T-helper 22 cell (primary cell): Measurements from ENCODE around the gene RIT2.
"Not testable (repeated sequence)": the region's sequence is repeated elsewhere in the genome, so short reads cannot be mapped to it uniquely, and the experiment has no call there.

Source experiments
- DNase-seq: peaks from one replicate; pipeline ENCODE4 v3.0.0-alpha.2; 2020; ENCODE audit warnings: low read depth

The RIT2 gene

GRCh38 chr18:42838546-42839145 is 276.8 kb downstream of the RIT2 start:
- no peak for DNase-seq

GRCh38 chr18:42830936-42831335 is 284.5 kb downstream of the RIT2 start:
- no peak for DNase-seq

GRCh38 chr18:42828881-42829280 is 286.6 kb downstream of the RIT2 start:
- DNase-seq = no peak

- no peak for DNase-seq
Measured at GRCh38 chr18:42824178-42824577, 291.3 kb downstream of the RIT2 start.

- DNase-seq = no peak
Measured at GRCh38 chr18:42822711-42823110, 292.8 kb downstream of the RIT2 start.

GRCh38 chr18:42821492-42821891 is 294.0 kb downstream of the RIT2 start:
- no peak for DNase-seq

- no peak for DNase-seq
Measured at GRCh38 chr18:42814618-42815017, 300.9 kb downstream of the RIT2 start.

GRCh38 chr18:42814184-42814583 is 301.3 kb downstream of the RIT2 start:
- no peak for DNase-seq

GRCh38 chr18:42813570-42813969 is 301.9 kb downstream of the RIT2 start:
- no peak for DNase-seq

GRCh38 chr18:42807887-42808286 is 307.6 kb downstream of the RIT2 start:
- DNase-seq = no peak

- DNase-seq = no peak
Measured at GRCh38 chr18:42801706-42802105, 313.8 kb downstream of the RIT2 start.

GRCh38 chr18:42798606-42799170 is 316.8 kb downstream of the RIT2 start:
- DNase-seq = no peak

- DNase-seq = not testable (repeated sequence)
Measured at GRCh38 chr18:42795213-42795789, 320.2 kb downstream of the RIT2 start.

- DNase-seq = no peak
Measured at GRCh38 chr18:42792731-42793130, 322.8 kb downstream of the RIT2 start.

GRCh38 chr18:42784632-42785031 is 330.9 kb downstream of the RIT2 start:
- DNase-seq = no peak

- no peak for DNase-seq
Measured at GRCh38 chr18:42782929-42783328, 332.6 kb downstream of the RIT2 start.

- no peak for DNase-seq
Measured at GRCh38 chr18:42781298-42781815, 334.1 kb downstream of the RIT2 start.

GRCh38 chr18:42780171-42780570 is 335.3 kb downstream of the RIT2 start:
- no peak for DNase-seq

GRCh38 chr18:42778445-42779042 is 336.9 kb downstream of the RIT2 start:
- DNase-seq = no peak

GRCh38 chr18:42778024-42778423 is 337.5 kb downstream of the RIT2 start:
- no peak for DNase-seq

GRCh38 chr18:42773870-42774269 is 341.6 kb downstream of the RIT2 start:
- DNase-seq = no peak

- DNase-seq = no peak
Measured at GRCh38 chr18:42771936-42772335, 343.5 kb downstream of the RIT2 start.

- DNase-seq = no peak
Measured at GRCh38 chr18:42765302-42765701, 350.2 kb downstream of the RIT2 start.
